Testis (tissue), 3 donors: ENCODE measurements around the gene CCDC194. TPM values are rescaled to one million over a fixed set of nuclear protein-coding genes. Genes with fewer than 3 reads are reported as not detected.
"Not testable (repeated sequence)": the region's sequence is repeated elsewhere in the genome, so short reads cannot be mapped to it uniquely, and the experiment has no call there.

Experiments used
- DNase-seq: peaks from one replicate; pipeline ENCODE4 v3.0.0-alpha.2; 2019
- H3K27ac ChIP-seq, 2 donors: fragments of 200-600 bp; sonication (generic); one replicate each; pipeline ENCODE4 v1.5.1; 2019
- H3K27me3 ChIP-seq: fragments of 200-600 bp; sonication (generic); one replicate; pipeline ENCODE4 v1.5.1; 2019
- H3K36me3 ChIP-seq: fragments of 200-600 bp; sonication (generic); one replicate; pipeline ENCODE4 v1.5.1; 2017; ENCODE audit warnings: low read depth; ENCODE audit errors: missing control alignments
- H3K4me1 ChIP-seq: fragments of 200-600 bp; sonication (generic); one replicate; pipeline ENCODE4 v1.5.1; 2019
- H3K4me3 ChIP-seq, 2 donors: fragments of 200-600 bp; sonication (generic); one replicate each; pipeline ENCODE4 v1.5.1; 2017 to 2019
- H3K9me3 ChIP-seq: fragments of 200-600 bp; sonication (generic); one replicate; pipeline ENCODE4 v1.5.1; 2017
- POLR2A ChIP-seq: fragments of 450-650 bp; IDR thresholded peaks from one replicate; pipeline ENCODE4 v1.6.1; 2017; ENCODE audit warnings: antibody characterized with exemption, mild to moderate bottlenecking, moderate library complexity
- WGBS, 2 donors: methylation state at CpG; one replicate each; pipeline ENCODE4 v1.1.5; 2018; 5-methylcytosine and 5-hydroxymethylcytosine counted together
- intact Hi-C: fragments of 100-400 bp; cut with DNase I; formaldehyde crosslinking; loops from one replicate; pipeline ENCODE4 v1.15.1; 2023; ENCODE audit warnings: low total_unique reads
- polyA plus RNA-seq: library from polyadenylated mRNA; stranded (reverse); fragments of 350-450 nt; fragmentation: Illumina TruSeq; extraction: RNeasy Lipid Tissue Mini Kit (QIAGEN cat#74804); gene quantifications from one replicate; pipeline ENCODE4 v1.2.3, GENCODE V29; 2014; ENCODE audit warnings: low read depth, low replicate concordance; ENCODE audit not compliant: insufficient read depth
- total RNA-seq, 2 donors: library from RNA; depleted of rRNA; stranded (reverse); fragments of >200 nt; gene quantifications; one replicate each; pipeline ENCODE4 v1.2.3, GENCODE V29; 2016
- TF ChIP-seq, protein P1 (sequence below), 3 experiments: fragments of 450-650 bp in 2 of 3; fragments of 200-600 bp in 1 of 3; sonication (generic) in 1 of 3; IDR thresholded peaks; one replicate each; pipeline ENCODE4 v1.5.1; 2016 to 2019; ENCODE audit warnings: antibody characterized with exemption in 3 of 3, mild to moderate bottlenecking in 2 of 3, moderate library complexity in 1 of 3

CCDC194 gene
- total and polyA plus RNA-seq, 3 donors from 2014 or later: 0.45 to 1.3 TPM; not detected in 1

- Histone ChIP-seq H3K4me1 (no peaks in the 10 kb centered on the region), H3K9me3 (no peaks in the 10 kb centered on the region), H3K4me3 (no peak overlapping the region), H3K27me3 (no peaks in the 10 kb centered on the region), H3K27ac (no peak overlapping the region), H3K36me3 (no peaks in the 10 kb centered on the region)
- intact Hi-C loops: no loop called here
- no peak for DNase-seq
- 96 to 97% methylated on average over 15 to 22 of the region's 22 CpGs for WGBS, 2 donors
- TF ChIP-seq POLR2A: no peak
- TF ChIP-seq, protein P1, sequence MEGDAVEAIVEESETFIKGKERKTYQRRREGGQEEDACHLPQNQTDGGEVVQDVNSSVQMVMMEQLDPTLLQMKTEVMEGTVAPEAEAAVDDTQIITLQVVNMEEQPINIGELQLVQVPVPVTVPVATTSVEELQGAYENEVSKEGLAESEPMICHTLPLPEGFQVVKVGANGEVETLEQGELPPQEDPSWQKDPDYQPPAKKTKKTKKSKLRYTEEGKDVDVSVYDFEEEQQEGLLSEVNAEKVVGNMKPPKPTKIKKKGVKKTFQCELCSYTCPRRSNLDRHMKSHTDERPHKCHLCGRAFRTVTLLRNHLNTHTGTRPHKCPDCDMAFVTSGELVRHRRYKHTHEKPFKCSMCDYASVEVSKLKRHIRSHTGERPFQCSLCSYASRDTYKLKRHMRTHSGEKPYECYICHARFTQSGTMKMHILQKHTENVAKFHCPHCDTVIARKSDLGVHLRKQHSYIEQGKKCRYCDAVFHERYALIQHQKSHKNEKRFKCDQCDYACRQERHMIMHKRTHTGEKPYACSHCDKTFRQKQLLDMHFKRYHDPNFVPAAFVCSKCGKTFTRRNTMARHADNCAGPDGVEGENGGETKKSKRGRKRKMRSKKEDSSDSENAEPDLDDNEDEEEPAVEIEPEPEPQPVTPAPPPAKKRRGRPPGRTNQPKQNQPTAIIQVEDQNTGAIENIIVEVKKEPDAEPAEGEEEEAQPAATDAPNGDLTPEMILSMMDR (IDR thresholded peaks at IDR 0.05): no peak
Observed at GRCh38 chr19:17365361-17365760, 28.6 kb downstream of the CCDC194 start.

DNA sequence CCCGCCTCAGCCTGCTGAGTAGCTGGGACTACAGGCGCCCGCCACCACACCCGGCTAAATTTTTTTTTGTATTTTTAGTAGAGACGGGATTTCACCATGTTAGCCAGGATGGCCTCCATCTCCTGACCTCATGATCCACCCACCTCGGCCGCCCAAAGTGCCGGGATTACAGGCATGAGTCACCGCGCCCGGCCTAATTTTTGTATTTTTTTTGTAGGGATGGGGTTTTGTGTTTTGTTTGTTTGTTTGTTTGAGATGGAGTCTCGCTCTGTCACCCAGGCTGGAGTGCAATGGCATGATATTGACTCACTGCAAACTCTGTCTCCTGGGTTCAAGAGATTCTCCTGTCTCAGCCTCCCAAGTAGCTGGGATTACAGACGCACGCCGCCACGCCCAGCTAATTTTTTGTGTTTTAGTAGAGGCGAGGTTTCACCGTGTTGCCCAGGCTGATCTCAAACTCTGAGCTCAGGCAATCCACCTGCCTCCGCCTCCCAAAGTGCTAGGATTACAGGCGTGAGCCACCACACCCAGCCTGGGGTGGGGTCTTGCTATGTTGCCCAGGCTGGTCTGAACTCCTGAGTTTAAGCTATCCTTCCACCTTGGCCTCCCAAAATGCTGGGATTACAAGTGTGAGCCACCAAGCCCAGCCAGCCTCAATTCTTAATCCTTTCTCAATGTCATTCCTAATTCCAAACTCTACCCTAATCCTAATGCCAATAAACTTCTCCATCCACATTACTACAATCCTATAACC lies 30.0 kb downstream of the CCDC194 start:
- H3K4me1 ChIP-seq, H3K36me3 ChIP-seq, DNase-seq, H3K4me3 ChIP-seq, H3K9me3 ChIP-seq, H3K27me3 ChIP-seq, intact Hi-C loops, H3K27ac ChIP-seq: not testable (repeated sequence)
- WGBS, 2 donors: 89 to 90% methylated on average over 20 of the region's 20 CpGs

GRCh38 chr19:17359905-17360800 lies 33.8 kb downstream of the CCDC194 start:
- no peak overlapping the region for H3K27ac ChIP-seq
- no peaks in the 10 kb centered on the region for H3K4me1 ChIP-seq
- TF ChIP-seq, protein P1 (IDR thresholded peaks at IDR 0.05): no peak
- no peak for TF ChIP-seq POLR2A
- no peaks in the 10 kb centered on the region for H3K36me3 ChIP-seq
- whole genome bisulfite sequencing, 2 donors: 85 to 89% methylated on average over 6 of the region's 6 CpGs
- H3K27me3 ChIP-seq: no peaks in the 10 kb centered on the region
- intact Hi-C loops: no loop called here
- H3K4me3 ChIP-seq: no peak overlapping the region
- H3K9me3 ChIP-seq: no peaks in the 10 kb centered on the region
- no peak for DNase-seq

DNA sequence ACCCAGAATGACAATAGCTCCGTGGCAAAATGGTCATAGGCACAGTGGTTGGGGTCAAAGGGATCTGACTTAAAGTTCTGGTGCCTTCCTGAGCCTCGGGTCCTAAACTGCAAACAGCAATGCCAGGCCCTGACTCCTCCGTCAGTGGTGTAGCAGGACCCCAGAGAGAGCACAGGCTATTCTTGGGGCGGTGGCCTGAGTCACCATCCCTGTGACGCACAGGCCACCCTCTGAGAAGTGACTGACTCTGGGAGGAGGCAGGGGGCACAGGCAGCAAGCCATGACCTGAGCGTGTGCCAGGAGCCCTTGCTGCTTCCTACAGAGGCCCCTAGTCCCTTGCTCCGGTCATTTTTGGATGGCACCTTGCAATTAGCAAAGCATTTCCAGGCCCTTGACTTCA lies 35.6 kb downstream of the CCDC194 start:
- no peaks in the 10 kb centered on the region for H3K4me1 ChIP-seq
- WGBS, 2 donors: 82 to 85% methylated on average over 6 to 7 of the region's 7 CpGs
- H3K27me3 ChIP-seq: no peaks in the 10 kb centered on the region
- TF ChIP-seq, protein P1 (IDR thresholded peaks at IDR 0.05): no peak
- no peak for TF ChIP-seq POLR2A
- no peak overlapping the region for H3K27ac ChIP-seq
- intact Hi-C loops: no loop called here
- no peaks in the 10 kb centered on the region for H3K9me3 ChIP-seq
- H3K36me3 ChIP-seq: no peaks in the 10 kb centered on the region
- DNase-seq: no peak
- H3K4me3 ChIP-seq: no peak overlapping the region

- no peaks in the 10 kb centered on the region for H3K27me3 ChIP-seq
- intact Hi-C loops: no loop called here
- 73 to 84% methylated on average over 11 of the region's 11 CpGs for WGBS, 2 donors
- no peaks in the 10 kb centered on the region for H3K36me3 ChIP-seq
- no peaks in the 10 kb centered on the region for H3K4me1 ChIP-seq
- no peak for TF ChIP-seq POLR2A
- TF ChIP-seq, protein P1 (IDR thresholded peaks at IDR 0.05): no peak
- DNase-seq: no peak
- no peak overlapping the region for H3K27ac ChIP-seq
- no peak overlapping the region for H3K4me3 ChIP-seq
- no peaks in the 10 kb centered on the region for H3K9me3 ChIP-seq
Observed at GRCh38 chr19:17357724-17358123, 36.3 kb downstream of the CCDC194 start.
